Esophagus squamous epithelium (tissue), 4 donors: Measurements from ENCODE around the gene MAN2A1.

Experiments used
- CTCF ChIP-seq, 6 experiments: fragments of 450-650 bp in 4 of 6; fragments of 200-600 bp in 2 of 6; sonication (generic) in 2 of 6; IDR thresholded peaks; one replicate each; pipeline ENCODE4 v1.5.1; 2016 to 2019; ENCODE audit warnings: antibody characterized with exemption in 6 of 6, mild to moderate bottlenecking in 4 of 6, moderate library complexity in 4 of 6
- POLR2A ChIP-seq, 4 donors: fragments of 450-650 bp; IDR thresholded peaks; one replicate each; pipeline ENCODE4 v1.6.1; 2017; ENCODE audit warnings: antibody characterized with exemption in 4 of 4, mild to moderate bottlenecking in 4 of 4, moderate library complexity in 3 of 4

DNA sequence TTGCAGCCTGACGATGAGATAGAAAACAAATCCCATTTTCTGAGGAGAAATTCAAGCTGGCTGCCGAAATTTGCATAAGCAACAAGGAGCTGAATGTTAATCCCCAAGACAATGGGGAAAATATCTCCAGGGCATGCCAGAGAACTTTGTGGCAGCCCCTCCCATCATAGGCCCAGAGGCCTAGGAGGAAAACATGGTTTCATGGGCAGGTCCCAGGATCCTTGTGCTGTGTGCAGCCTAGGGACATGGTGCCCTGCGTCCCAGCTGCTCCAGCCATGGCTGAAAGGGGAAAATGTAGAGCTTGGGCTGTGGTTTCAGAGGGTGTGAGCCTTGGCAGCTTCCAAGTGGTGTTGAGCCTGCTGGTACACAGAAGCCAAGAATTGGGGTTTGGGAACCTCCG is 48.8 kb upstream of the MAN2A1 start:
- TF ChIP-seq CTCF (IDR thresholded peaks at IDR 0.05) (no peak), POLR2A (IDR thresholded peaks at IDR 0.05) (no peak)
